Stimulated activated CD4-positive, alpha-beta T cell treated with anti-CD3 and anti-CD28 coated beads, Interleukin-2, amount 100 ng/mL, for 24 hours (primary cell): ENCODE data around the gene HOXC11.
A peak's percentile ranks its signal among the peaks of the same experiment; 100 is the strongest.

ENCODE experiments used
- DNase-seq, 2 donors: peaks; one replicate each; pipeline ENCODE4 v3.0.0-alpha.2; 2020

Gene HOXC11

GRCh38 chr12:53972722-53973235, at the start of gene HOXC11:
TSS of gene HOXC11 (plus strand) at chr12:53973126. CDS start at chr12:53973242, 116 bp downstream.
- DNase-seq, result no peak

- DNase-seq, result no peak
Measured at GRCh38 chr12:53924521-53925405, 48.2 kb upstream of the HOXC11 start.

- DNase-seq, result no peak
Measured at GRCh38 chr12:53927220-53928029, 45.5 kb upstream of the HOXC11 start.

GRCh38 chr12:53928054-53928835, 44.7 kb upstream of the HOXC11 start:
- DNase-seq, result no peak

GRCh38 chr12:53929527-53929926, 43.4 kb upstream of the HOXC11 start:
- DNase-seq, result no peak

GRCh38 chr12:53930591-53931255, 42.2 kb upstream of the HOXC11 start:
- no peak for DNase-seq

DNA sequence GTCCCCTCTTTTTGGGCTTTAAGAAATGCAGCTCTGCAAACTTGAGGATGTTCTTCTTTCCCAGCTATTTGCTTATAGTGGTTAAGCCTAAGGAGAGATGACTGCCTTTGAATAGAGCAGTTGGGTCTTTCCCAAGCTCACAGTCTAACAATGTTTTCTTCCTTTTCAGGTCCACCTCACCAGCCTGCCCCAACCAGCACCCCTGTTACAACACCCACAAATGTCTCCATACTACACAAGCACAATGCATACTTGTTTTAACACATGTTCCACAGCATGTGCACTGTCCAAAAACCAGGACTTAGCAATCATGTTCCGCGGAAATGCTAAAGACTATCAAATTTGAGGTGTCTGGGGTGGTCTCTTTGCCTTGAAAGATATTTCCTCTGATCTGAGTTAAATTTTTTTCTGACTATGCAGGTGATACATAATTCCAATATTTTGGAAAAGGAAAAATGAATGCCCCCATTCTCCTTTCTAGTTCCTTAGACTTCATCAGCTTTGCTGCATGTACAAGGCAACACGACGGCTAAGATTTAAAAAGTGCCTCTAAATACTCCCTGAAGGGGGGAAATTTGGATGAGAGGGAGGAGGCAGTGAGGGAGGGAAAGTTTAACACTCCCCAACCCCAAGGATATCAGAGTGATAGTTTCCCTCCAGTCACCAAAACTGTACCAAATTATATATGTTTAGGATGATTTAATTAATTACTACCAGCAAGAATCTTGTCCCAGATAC, 40.9 kb upstream of the HOXC11 start:
- DNase-seq, result no peak

DNA sequence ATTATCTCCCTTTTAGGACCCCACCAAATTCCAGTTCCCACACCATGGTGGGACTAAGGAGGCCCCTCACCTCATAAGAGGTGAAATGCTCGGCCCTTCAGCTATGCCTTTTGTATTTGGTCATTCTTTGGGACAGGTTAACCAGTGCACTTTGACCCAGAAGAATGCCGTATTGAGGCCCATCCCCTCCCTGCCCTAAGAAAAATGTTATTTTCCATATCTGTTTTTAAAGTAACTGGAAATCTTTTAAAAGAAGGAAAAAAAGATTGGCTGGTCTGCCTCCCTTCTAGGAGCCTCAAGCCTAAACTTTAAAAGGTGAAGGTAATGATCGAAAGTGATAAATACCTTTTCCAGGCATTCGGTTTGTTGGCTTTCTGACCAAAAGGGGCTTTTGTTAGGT, 40.0 kb upstream of the HOXC11 start:
- DNase-seq, result no peak

GRCh38 chr12:53935383-53936341, 37.3 kb upstream of the HOXC11 start:
- DNase-seq, result no peak

GRCh38 chr12:53937099-53937498, 35.8 kb upstream of the HOXC11 start:
- no peak for DNase-seq

DNA sequence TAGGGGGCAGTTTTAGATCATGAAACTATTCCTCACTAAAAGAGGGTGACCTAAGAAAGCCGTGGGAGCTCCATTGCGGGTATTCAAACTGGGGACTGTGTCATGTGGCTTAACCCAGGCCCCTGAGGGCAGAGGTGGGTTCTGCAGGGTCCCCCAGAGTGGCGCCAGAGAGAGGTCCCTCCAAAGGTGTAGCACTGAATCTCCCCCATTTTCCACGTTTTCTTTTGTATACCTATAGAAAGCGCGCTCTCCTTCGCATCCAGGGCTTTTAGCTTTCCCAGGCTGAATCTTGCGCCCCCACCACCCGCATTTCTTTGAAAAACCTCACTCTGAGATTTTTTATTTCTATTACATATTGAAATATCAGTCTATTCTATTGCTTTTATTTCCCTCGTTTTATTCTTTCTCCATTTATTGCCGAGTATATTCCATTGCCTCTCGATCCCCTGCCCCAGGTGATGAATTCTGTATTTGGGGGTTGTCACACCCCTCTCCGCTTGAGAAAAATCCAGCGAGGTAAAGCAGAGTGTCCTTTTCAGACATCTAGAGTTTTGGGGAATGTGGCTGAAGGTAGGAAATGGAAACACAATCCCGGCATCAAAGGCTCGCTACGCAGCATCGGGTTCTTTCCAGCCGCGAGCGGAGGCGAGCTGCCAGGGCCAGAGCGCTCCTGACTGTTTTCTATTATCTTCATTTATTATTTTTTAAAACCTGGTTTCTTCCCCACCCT, 35.2 kb upstream of the HOXC11 start:
- DNase-seq, result no peak

DNA sequence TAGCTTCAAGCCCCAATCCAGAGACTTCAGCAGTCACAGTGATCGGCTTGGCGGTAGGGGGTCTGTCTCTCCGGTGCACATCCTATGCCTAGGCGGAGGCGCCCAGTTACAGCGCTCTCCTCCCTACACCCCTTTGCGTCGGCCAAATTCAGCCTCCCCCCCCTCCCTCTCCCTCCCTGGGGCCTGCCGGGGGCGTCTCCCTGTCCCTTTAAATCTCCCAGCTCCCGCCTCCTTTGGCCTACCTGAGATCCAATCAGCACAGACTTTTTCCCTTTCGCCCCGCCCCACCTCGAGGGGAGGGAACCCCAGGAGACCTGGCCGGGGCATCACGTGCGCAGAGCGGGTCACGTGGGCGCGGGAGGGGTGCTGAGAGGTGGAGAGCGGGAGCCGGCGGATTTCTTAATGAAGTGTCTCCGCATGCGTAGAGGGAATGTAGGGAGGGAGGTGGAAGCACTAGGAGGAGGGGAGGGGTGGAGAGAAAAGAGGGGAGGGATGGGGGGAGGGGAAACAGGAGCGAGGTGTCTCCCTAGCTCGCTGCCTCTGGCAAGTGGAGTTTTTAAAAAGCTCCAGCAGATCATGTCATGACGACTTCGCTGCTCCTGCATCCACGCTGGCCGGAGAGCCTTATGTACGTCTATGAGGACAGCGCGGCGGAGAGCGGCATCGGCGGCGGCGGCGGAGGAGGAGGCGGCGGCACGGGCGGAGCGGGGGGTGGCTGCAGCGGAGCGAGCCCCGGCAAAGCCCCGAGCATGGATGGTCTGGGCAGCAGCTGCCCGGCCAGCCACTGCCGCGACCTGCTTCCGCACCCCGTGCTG, 34.4 kb upstream of the HOXC11 start, which contains the start of gene HOXC13:
Gene HOXC13 (plus strand): TSS at position 506 of the 815 bp plus-strand sequence. CDS start 76 bp downstream, at position 582.
- DNase-seq, result peak in 1 of 2 donors; percentile 70

DNA sequence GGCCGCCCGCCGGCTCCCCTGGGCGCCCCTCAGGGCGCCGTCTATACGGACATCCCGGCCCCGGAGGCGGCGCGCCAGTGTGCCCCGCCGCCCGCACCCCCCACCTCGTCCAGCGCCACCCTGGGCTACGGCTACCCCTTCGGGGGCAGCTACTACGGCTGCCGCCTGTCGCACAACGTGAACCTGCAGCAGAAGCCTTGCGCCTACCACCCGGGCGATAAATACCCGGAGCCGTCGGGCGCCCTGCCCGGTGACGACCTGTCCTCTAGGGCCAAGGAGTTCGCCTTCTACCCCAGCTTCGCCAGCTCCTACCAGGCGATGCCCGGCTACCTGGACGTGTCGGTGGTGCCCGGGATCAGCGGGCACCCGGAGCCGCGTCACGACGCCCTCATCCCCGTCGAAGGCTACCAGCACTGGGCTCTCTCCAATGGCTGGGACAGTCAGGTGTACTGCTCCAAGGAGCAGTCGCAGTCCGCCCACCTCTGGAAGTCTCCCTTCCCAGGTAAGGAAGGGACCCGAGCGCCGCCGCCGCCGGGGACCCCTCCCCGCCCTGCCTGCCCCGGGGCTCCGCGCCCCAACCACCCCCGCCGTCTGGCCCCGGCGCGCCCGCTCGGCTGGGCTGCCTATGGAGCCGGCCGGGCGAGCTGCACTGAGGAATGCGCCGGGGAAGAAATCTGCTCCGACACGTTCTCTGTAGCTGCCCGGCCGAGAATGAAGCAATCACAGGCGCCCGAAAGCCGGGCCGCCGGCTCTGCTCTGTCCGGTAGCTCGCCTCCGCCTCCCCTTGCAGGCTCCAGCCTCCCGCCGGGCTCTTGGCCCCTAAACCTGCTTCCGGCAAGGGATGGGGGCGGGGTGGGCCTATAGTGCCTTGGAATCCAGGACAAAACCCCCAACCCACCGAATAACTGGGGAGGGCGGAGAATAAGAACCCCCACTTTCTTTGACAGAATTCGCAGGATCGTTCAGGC, 33.5 kb upstream of the HOXC11 start:
- DNase-seq, result no peak

GRCh38 chr12:53940443-53941014, 32.4 kb upstream of the HOXC11 start:
- DNase-seq, result no peak

- no peak for DNase-seq
Measured at GRCh38 chr12:53941187-53941586, 31.7 kb upstream of the HOXC11 start.

- no peak for DNase-seq
Measured at GRCh38 chr12:53941750-53942149, 31.2 kb upstream of the HOXC11 start.

- DNase-seq, result no peak
Measured at GRCh38 chr12:53942467-53942997, 30.4 kb upstream of the HOXC11 start.
